Hippocampal formation (tissue), 2 donors: ENCODE data around the gene ACTR3.
"Not testable (repeated sequence)": the region's sequence is repeated elsewhere in the genome, so short reads cannot be mapped to it uniquely, and the experiment has no call there.

ENCODE experiments used
- DNase-seq, 2 donors: peaks; one replicate each; lab custom pipeline; 2025; lab: John Stamatoyannopoulos, UW

Gene ACTR3

GRCh38 chr2:113905886-113906285 lies 16.0 kb downstream of the ACTR3 start:
- no peak for DNase-seq

- no peak for DNase-seq
Observed at GRCh38 chr2:113906647-113907046, 16.8 kb downstream of the ACTR3 start.

- no peak for DNase-seq
Observed at GRCh38 chr2:113907297-113907696, 17.4 kb downstream of the ACTR3 start.

GRCh38 chr2:113910110-113910717 lies 20.3 kb downstream of the ACTR3 start:
- DNase-seq, result no peak

- DNase-seq, result no peak
Observed at GRCh38 chr2:113910967-113911678, 21.2 kb downstream of the ACTR3 start.

- no peak for DNase-seq
Observed at GRCh38 chr2:113915082-113915819, 25.4 kb downstream of the ACTR3 start.

- no peak for DNase-seq
Observed at GRCh38 chr2:113918229-113918628, 28.3 kb downstream of the ACTR3 start.

GRCh38 chr2:113920996-113921395 lies 31.1 kb downstream of the ACTR3 start:
- DNase-seq, result no peak

- DNase-seq, result no peak
Observed at GRCh38 chr2:113922335-113922734, 32.4 kb downstream of the ACTR3 start.

GRCh38 chr2:113922784-113923183 lies 32.9 kb downstream of the ACTR3 start:
- no peak for DNase-seq

GRCh38 chr2:113925884-113926283 lies 36.0 kb downstream of the ACTR3 start:
- no peak for DNase-seq

- DNase-seq, result no peak
Observed at GRCh38 chr2:113926314-113926713, 36.4 kb downstream of the ACTR3 start.

- DNase-seq, result no peak
Observed at GRCh38 chr2:113930448-113930847, 40.6 kb downstream of the ACTR3 start.

GRCh38 chr2:113937501-113937900 lies 47.6 kb downstream of the ACTR3 start:
- no peak for DNase-seq

- no peak for DNase-seq
Observed at GRCh38 chr2:113940891-113941290, 51.0 kb downstream of the ACTR3 start.

GRCh38 chr2:113945784-113946183 lies 55.9 kb downstream of the ACTR3 start:
- not testable (repeated sequence) for DNase-seq

GRCh38 chr2:113950906-113951305 lies 61.0 kb downstream of the ACTR3 start:
- not testable (repeated sequence) for DNase-seq

GRCh38 chr2:113961000-113961399 lies 71.1 kb downstream of the ACTR3 start:
- no peak for DNase-seq

GRCh38 chr2:113962692-113963480 lies 73.0 kb downstream of the ACTR3 start:
- DNase-seq, result no peak

- DNase-seq, result no peak
Observed at GRCh38 chr2:113963965-113964364, 74.1 kb downstream of the ACTR3 start.

GRCh38 chr2:113964436-113964835 lies 74.5 kb downstream of the ACTR3 start:
- no peak for DNase-seq

- no peak for DNase-seq
Observed at GRCh38 chr2:113965228-113965627, 75.3 kb downstream of the ACTR3 start.
